Erythroblast (primary cell): Measurements from ENCODE around the gene ZNF569.

Experiments used
- GATA1 ChIP-seq: IDR thresholded peaks from 2 replicates; pipeline ENCODE4 v1.6.1; 2011; ENCODE audit warnings: low read depth, mild to moderate bottlenecking, control low read depth, low read length, moderate library complexity
- POLR2A ChIP-seq: IDR thresholded peaks from 2 replicates; pipeline ENCODE4 v1.6.1; 2011; ENCODE audit warnings: mild to moderate bottlenecking, low read length

- no peak for TF ChIP-seq POLR2A
- no peak for TF ChIP-seq GATA1
Observed at GRCh38 chr19:37484406-37485168, 17.3 kb upstream of the ZNF569 start.
